H54 (cell line): ENCODE results near the gene NTSR1.
A peak's percentile ranks its signal among the peaks of the same experiment; 100 is the strongest.

Source experiments
- DNase-seq: peaks from one replicate; pipeline ENCODE4 v3.0.0; 2011; ENCODE audit warnings: low spot score, mixed read lengths; ENCODE audit not compliant: insufficient read length
- FAIRE-seq: peaks from 3 replicates; lab custom pipeline; 2011; peaks lifted over from hg19 to GRCh38; lab: Jason Lieb, UNC
- POLR2A ChIP-seq: IDR thresholded peaks from 2 replicates; pipeline ENCODE4 v1.6.1; 2011; ENCODE audit warnings: low read depth, mild to moderate bottlenecking, low read length

The NTSR1 gene

DNA sequence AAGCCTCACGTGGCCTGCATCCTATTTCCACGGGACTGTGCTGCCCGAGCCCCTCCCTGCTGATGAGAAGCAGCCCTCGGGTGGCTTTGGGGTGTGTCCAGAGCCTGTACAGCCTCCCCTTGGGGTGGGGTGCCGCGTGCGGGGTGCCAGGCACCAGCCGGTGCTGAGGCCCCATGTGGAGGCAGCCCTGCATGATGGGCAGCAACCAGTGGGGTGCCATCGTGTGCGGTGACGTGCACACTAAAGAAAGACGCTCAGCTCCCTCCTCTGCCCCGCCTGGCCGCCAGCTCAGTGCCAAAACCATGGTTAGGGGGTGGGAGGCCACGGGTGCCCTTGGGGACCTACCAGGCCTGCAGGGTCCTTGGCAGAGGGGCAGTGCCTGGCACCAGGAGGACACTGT, 26.2 kb downstream of the NTSR1 start:
- FAIRE-seq, result no peak
- TF ChIP-seq POLR2A, result no peak
- DNase-seq, result no peak

DNA sequence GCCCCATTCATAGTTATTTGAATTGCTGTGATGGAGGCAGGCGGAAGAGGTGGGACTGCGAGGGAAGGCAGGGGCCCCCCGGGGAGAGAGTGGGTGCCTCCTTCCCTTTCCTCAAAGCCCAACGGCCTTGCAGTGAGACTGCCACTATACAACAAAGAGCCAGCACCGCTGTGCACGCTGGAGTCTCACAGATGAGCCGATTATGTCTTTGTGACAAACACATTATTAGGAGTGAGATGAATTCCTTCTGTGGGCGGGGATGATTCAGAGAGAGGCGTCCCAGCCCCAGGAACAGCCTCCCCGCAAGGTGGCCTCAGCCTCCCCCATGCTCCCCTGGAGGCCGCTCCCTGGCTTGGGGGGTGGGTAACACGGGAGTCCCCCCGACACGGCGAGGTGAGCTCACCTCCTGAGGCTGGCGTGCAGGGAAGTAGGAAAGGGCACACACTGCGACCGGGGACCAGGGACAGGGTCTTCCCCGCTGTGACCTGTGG, 26.7 kb downstream of the NTSR1 start:
- FAIRE-seq (no peak), DNase-seq (no peak)
- no peak for TF ChIP-seq POLR2A

DNA sequence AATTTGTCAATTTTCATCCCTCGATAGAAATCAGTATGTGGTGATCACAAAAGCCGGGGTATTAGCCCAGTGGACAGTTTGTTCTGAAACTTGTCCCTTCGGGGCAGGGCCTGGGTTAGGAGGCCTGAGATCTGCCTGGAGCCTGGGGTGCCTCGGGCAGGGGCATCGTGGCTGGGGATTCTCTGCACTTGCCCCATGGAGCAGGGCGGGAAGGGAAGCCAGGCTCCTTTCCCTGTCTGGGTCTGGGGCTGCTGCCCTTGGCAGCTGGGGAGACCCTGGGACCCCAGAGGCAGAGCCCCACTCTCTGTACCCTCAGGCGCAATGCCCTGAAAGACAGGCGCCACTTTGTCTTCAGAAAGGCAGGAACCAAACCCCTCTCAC, 27.4 kb downstream of the NTSR1 start:
- FAIRE-seq (no peak), DNase-seq (no peak)
- no peak for TF ChIP-seq POLR2A

DNA sequence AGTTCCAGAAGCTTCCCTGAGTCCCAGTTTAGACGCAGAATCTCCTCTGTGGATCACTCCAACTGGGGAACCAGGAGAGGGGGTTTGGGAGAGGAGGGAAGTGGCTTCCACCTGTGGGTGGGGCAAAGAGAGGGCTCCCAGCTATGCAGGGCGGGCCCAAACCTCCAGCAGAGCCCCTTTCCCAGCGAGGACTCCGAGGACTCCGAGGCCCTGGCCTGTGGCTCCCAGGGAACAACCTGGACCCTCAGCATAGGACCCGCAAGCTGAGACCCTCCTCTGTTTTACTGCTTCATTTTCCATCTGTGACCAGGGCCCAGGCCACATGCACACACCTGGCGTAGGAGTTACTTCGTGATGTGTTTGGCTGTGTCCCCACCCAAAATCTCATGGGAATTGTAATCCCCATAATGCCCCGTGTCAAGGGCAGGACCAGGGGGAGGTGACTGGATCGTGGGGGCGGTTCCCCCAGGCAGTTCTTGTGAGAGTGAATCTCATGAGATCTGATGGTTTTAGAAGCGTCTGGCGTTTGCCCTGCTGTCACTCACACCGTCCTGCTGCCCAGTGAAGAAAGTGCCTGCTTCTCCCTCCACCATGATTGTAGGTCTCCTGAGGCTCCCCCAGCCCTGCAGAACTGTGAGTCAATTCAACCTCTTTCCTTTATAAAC, 27.9 kb downstream of the NTSR1 start:
- DNase-seq, result no peak
- no peak for FAIRE-seq
- no peak for TF ChIP-seq POLR2A

DNA sequence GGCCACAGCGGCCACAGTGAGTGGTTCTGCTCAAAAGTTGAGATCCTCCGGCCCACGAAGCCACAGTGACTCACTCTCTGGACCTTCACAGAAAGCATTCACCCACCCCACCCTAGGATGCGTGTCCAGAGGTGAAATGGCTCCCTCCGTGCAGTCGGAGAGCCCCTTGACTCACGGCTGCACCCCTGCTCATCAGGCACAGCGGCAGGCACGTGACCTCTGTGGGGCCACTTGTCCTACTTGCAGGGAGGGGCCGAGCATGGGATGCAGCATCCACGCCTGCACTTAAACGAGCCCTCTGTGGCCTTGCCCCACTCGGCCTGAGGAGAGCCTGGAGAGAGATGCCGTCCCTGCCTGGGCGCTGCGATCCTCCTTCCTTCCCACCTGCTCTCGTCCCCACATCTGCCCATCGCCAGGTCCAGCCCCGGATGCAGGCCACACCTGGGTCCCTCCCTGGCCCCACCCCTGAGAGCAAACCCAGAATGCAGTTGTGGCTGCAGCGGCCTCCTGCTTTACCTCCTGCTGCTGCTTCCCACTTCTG, 28.7 kb downstream of the NTSR1 start:
- no peak for DNase-seq
- TF ChIP-seq POLR2A, result no peak
- FAIRE-seq, result no peak

DNA sequence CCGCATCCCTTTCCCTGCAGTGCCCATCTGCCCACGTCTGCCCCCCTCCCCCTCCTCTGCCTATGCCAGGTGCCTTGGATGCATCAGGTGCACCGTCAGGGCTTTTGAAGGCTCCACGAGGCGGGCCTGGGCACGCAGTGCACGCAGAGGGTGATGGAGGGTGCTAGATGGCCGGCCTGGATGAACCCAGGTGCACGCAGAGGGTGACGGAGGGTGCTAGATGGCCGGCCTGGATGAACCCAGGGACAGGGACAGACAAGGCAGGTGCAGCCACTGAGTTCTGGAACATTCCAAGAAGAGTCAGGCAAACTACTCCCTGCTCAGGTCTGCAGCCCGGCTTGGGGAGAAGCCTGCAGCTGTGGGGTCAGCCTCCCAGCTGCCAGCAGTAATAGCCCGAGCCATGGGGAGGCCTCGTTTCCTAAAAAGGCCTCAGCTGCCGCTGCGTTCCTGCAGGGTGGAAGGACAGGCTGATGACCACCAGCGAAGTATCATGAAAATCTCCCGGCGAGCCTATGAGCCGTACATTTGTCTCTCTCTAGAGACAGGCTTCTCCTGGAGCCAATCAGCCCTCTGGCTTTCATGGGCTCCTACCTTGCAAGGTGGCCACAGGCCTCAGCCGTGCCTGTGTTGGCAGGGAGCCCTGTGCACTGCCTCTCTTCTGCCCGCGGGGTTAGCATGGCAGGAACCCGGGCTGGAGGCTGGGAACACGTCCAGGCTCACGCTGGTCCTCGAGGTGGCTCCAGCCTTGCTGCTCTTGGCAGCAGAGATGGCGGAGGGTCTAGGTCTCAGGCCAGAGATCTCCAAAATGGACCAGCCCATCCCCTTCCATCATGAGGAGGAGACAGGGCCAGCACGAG, 29.6 kb downstream of the NTSR1 start:
- no peak for DNase-seq
- TF ChIP-seq POLR2A, result no peak
- no peak for FAIRE-seq

DNA sequence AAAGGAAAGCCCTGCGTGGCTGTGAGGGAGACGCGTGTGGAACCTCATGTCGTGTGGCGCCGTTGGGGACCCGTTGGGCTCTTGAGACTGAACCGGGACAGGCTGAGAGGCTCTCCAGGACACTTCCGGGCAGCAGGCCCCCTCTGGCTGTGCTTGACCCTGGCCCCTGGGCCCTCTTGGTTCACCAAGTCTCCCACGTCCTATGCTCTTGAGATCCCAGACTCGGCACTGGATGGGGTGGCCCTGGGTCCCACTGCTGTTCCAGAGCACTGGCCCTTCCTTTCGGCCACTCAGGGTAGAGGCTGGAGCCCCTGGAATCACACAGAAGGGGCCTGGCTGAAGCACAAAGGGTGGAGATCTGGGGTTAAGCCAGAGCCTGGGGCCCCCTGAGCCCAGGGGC, 30.4 kb downstream of the NTSR1 start:
- no peak for TF ChIP-seq POLR2A
- DNase-seq (no peak), FAIRE-seq (no peak)

DNA sequence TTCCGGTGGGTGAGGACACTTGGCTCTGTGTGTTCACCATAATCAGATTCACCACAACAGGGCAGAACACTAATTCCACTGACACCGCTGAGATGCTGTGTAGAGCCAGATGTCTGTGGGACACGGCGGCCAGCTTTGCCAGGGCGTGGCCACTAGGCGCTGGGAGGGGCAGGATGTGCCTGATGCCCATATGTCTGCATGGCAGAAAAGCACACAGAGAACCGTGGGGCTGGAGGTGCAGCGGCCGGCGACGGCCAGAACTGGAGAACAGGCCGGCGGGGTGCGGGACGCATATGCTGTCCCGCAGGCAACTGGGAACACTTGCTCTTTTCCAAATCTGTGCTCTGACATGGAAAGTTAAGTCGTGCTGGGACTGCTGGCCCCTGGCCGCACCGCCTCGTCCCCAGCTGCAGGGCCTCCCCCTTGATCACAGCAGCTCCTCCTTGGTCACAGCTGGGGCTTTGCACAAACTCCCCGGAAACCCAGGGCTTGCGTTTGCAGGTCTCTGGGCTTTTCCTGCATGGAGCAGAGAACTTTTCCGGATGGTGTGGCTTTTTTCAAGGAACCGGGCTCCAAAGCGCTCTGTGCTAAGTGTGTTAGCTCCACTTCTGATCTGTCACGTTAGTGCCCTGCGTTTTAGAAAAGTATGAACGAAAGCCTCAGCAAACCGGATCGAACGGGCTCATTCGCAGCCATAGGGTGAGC, 31.1 kb downstream of the NTSR1 start:
- peak; percentile 48 for TF ChIP-seq POLR2A
- FAIRE-seq (no peak), DNase-seq (peak; percentile 83)

DNA sequence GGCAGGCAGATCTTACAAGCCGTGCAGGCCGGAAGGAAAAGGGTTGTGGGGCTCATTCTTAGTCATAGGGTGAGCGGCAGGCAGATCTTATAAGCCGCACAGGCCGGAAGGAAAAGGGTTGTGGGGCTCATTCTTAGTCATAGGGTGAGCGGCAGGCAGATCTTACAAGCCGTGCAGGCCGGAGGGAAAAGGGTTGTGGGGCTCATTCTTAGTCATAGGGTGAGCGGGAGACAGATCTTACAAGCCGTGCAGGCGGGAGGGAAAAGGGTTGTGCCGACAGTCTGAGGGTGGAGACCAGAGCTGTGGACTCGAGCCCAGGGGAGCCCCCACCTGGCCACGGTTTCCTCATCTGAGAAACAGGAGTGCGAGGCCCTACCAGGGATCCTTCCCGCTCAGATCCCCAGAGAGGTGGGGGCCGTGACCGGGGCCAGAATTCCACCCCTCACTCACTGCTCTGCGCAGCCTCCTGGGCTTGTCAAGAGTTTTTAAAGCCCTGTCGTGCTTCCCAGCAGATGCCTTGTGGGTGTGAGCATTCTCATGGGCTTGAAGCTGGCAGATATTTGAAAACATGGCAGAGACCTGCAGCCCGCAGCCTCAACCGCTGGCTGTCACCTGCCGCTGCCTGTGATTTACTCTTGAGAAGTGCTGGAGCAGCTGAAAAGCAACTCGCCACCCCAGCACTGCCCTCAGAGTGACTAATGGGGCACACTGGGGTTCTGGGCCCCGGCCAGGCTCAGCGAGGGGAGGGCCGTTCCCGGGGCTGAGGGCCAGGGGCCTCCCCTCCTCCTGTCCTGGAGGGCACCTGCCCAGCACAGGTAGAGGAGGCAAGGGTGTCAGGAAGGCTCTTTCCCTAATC, 31.9 kb downstream of the NTSR1 start:
- peak; percentile 92 for DNase-seq
- peak; percentile 19; the same call in 1 of the 2 replicates for TF ChIP-seq POLR2A
- peak; percentile 66 for FAIRE-seq

DNA sequence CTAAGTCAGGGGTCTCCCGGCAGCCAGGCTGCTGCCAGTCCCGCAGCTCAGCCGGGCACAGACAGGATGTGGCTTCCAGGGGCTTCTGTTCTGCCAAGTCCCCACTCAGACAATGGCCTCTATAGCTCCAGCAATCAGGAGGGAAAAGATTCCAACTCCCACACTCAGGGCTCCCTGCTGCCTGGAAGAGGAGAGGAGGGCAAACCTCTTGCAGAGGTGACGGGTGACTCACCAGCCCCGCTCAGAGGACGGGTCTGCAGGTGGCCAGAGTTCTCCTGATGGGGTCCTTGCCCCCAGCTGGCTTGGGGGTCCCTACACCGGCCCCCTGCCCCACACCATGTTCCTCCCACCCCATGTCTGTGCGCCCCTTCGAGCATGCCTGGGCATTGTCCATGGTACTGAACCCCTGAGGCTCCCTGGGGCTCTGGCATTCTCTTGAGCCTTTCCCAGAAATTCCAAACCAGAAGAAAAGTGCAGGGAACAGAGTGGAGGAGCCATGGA, 32.6 kb downstream of the NTSR1 start:
- DNase-seq, result peak; percentile 55
- no peak for TF ChIP-seq POLR2A
- no peak for FAIRE-seq

DNA sequence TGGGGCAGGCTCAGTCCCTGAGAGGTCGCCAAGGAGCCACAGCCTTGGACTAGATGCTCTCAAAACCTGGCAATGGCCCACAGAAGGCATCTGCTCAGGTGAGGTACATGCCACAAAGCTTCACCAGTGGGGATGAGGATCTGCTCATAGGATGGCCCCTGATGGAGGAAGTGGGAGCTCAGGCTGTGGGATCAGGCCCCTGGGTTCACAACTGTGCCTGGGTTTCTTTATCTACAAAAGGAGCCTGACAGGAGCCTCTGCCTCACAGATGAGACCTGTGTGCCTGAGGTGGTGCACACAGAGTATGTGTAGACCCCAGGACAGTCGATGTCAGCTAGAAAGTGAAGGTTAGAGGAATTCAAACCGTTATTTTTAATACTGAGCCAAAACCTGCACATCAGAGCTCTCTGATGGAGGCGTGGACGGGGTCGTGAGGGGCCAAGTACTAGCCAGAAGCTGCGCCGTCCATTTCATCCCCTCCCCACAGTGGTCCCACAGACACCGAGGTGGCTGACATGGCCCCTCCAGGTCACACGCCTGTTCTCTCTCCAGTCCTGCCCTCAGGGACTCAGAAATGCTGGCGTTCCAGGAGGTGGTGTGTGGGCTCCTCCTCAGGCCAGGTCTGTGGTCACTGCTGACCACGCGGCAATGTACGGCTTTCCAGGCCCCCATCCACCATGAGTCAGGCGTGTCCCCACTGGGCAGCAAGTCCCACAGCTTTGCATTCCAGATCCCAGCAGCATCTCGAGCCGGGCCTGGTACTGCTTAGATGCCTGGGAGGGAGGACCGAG, 33.3 kb downstream of the NTSR1 start:
- FAIRE-seq (no peak), DNase-seq (no peak)
- no peak for TF ChIP-seq POLR2A

DNA sequence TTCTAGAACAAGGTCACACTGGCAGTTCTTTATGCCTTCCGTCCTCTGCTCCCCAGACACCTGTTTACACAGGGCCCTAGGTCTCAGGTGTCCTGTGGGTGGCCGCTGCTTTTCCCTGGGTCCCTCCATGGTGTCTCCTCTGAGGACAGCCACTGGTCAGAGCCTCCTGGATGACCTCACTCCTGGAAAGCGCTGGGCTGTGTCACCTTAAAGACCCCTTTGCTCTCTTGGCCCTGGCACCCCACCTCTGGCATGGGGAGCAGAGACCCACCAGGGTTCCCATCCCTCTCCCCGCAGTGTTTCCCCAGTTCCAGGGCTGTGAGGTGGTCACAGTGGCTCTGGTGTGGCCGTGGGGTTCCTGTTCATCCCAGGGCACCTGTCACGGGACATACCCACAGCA, 33.9 kb downstream of the NTSR1 start:
- TF ChIP-seq POLR2A, result no peak
- FAIRE-seq (no peak), DNase-seq (no peak)
